BLaER1 (cell line): ENCODE results near the gene GAS7.

ENCODE experiments used
- H3K27ac ChIP-seq: shearing (Covaris generic); formaldehyde crosslinking; 2 replicates; pipeline ENCODE4 v1.8.1; 2022
- H3K27me3 ChIP-seq: shearing (Covaris generic); formaldehyde crosslinking; 2 replicates; pipeline ENCODE4 v1.8.1; 2022
- H3K36me3 ChIP-seq: shearing (Covaris generic); formaldehyde crosslinking; 2 replicates; pipeline ENCODE4 v1.8.1; 2022
- H3K4me1 ChIP-seq: shearing (Covaris generic); formaldehyde crosslinking; 2 replicates; pipeline ENCODE4 v1.8.1; 2022
- H3K4me2 ChIP-seq: shearing (Covaris generic); formaldehyde crosslinking; 2 replicates; pipeline ENCODE4 v1.8.1; 2022
- H3K4me3 ChIP-seq: shearing (Covaris generic); formaldehyde crosslinking; 2 replicates; pipeline ENCODE4 v1.8.1; 2022
- H3K9ac ChIP-seq: shearing (Covaris generic); formaldehyde crosslinking; 2 replicates; pipeline ENCODE4 v1.8.1; 2022
- H3K9me3 ChIP-seq: shearing (Covaris generic); formaldehyde crosslinking; 2 replicates; pipeline ENCODE4 v1.8.1; 2022
- H4K20me1 ChIP-seq: shearing (Covaris generic); formaldehyde crosslinking; 2 replicates; pipeline ENCODE4 v1.8.1; 2022
- Cebpa-rat ChIP-seq: shearing (Covaris generic); IDR thresholded peaks from 2 replicates; pipeline ENCODE4 v1.8.1; 2022

Gene GAS7

DNA sequence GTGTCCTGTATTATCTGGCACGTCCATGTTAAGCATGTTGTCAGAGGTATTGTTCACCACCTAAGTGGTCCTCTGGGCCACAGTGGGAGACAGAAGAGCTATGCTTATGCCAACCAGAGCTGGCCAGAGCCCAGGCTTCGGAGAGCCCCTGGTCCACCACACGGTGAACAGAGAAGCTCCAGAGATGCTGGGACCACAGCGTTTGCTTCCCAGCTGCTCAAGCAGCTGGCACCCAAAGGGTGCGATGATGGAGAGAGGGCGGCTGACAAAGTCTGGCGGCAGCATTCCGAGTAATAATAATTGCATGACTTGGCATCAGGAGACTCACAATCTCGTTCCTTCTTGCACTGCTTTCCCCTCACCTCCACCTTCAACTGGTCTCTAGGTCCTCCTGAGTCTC lies 257.6 kb downstream of the GAS7 start:
- H3K4me2 ChIP-seq: no peak overlapping the region
- TF ChIP-seq Cebpa-rat: no peak
- peaks cover 25% of the 10 kb centered on the region for H3K9me3 ChIP-seq
- H3K4me1 ChIP-seq: peaks cover 11% of the 10 kb centered on the region; the same call in 1 of the 2 replicates
- H3K36me3 ChIP-seq: peaks cover 100% of the 10 kb centered on the region
- no peaks in the 10 kb centered on the region for H3K27me3 ChIP-seq
- no peak overlapping the region for H3K9ac ChIP-seq
- H4K20me1 ChIP-seq: no peaks in the 10 kb centered on the region
- no peak overlapping the region for H3K27ac ChIP-seq
- H3K4me3 ChIP-seq: no peak overlapping the region

DNA sequence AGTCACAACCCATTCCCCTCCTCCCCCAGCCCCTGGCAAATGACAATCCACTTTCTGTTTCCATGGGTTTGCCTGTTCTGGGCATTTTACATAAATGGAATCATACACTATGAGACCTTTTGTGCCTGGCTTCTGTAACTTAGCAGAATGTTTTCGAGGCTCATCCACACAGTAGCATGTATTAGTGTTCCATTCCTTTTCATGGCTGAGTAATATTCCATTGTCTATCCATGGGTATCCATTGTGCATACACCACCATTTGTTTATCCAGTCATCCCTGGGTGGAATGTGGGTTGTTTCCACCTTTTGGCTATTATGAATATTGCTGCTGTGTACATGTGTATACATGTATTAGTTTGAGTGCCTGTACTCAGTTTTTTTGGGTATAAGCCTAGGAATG lies 259.6 kb downstream of the GAS7 start:
- H3K4me1 ChIP-seq: peaks cover 15% of the 10 kb centered on the region; the same call in 1 of the 2 replicates
- H4K20me1 ChIP-seq: no peaks in the 10 kb centered on the region
- H3K9me3 ChIP-seq: peaks cover 25% of the 10 kb centered on the region
- H3K9ac ChIP-seq: no peak overlapping the region
- H3K27ac ChIP-seq: no peak overlapping the region
- H3K4me2 ChIP-seq: no peak overlapping the region
- no peaks in the 10 kb centered on the region for H3K27me3 ChIP-seq
- H3K36me3 ChIP-seq: peaks cover 100% of the 10 kb centered on the region
- TF ChIP-seq Cebpa-rat: no peak
- H3K4me3 ChIP-seq: no peak overlapping the region

DNA sequence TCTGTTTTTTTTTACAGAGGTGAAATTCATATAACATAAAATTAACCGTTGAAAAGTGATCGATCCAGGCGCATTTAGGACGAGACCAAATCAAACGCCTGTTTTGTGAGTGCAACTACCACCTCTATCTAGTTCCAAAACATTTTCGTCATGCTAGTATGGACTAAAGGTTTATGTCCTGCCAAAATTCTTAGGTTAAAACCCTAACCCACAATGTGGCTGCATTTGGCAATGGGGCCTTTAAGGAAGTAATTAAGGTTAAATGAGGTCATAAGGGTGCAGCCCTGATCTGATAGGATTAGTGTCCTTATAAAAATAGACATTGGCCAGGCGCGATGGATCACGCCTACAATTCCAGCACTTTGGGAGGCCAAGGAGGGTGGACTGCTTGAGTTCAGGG lies 260.5 kb downstream of the GAS7 start:
- peaks cover 15% of the 10 kb centered on the region; the same call in 1 of the 2 replicates for H3K4me1 ChIP-seq
- peaks cover 25% of the 10 kb centered on the region for H3K9me3 ChIP-seq
- peaks cover 99% of the 10 kb centered on the region for H3K36me3 ChIP-seq
- peak overlapping the region; percentile 12; the same call in 1 of the 2 replicates for H3K4me2 ChIP-seq
- H3K9ac ChIP-seq: no peak overlapping the region
- H3K27me3 ChIP-seq: no peaks in the 10 kb centered on the region
- TF ChIP-seq Cebpa-rat: no peak
- H3K4me3 ChIP-seq: no peak overlapping the region
- H4K20me1 ChIP-seq: no peaks in the 10 kb centered on the region
- H3K27ac ChIP-seq: no peak overlapping the region

DNA sequence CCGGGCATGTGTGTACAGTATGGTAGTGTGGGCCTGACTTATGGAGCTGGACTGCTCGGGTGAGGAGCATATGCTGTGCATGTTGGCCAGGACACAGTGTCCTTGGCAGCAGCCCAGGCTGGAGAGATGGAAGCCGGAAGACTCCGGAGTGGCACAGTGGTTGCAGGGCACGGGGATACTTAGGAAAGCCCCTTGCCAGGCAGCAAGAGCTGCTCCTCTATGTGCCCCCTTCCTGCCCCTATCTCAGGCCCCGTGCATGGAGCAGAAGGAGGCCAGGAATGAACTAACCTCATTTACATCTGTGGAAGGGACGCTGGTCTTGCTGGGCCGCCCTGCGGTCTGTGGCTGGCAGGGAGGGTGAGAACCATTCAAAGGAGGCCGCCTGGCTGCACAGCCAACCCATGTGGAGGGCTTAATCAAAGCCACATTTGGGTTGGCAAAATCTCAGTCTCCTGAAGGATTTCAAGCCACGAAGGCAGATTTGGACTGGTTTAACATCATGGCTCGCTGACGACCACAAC lies 261.1 kb downstream of the GAS7 start:
- H3K4me3 ChIP-seq: no peak overlapping the region
- H3K9me3 ChIP-seq: peaks cover 25% of the 10 kb centered on the region
- no peaks in the 10 kb centered on the region for H3K27me3 ChIP-seq
- peaks cover 99% of the 10 kb centered on the region for H3K36me3 ChIP-seq
- no peak for TF ChIP-seq Cebpa-rat
- no peaks in the 10 kb centered on the region for H4K20me1 ChIP-seq
- no peak overlapping the region for H3K9ac ChIP-seq
- peaks cover 15% of the 10 kb centered on the region; the same call in 1 of the 2 replicates for H3K4me1 ChIP-seq
- no peak overlapping the region for H3K4me2 ChIP-seq
- no peak overlapping the region for H3K27ac ChIP-seq

DNA sequence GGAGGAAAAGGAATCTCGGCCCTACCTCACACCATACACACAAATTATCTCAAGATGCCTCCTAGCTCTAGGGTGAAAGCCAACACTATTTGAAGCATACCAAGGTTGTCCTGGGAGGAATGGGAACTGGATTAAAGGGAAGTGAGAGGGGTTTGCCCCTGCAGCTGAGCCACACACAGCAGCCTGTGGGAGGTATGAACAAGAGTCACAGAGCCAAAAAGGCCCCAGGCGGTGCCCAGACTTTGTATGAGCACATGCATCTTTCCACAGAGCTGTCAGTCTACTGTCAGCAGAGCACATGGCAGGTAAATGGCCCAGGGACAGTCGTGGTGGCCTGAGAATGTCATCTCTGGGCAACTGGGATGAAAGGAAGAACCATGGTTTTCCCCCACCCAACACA lies 262.3 kb downstream of the GAS7 start:
- no peak overlapping the region for H3K4me3 ChIP-seq
- no peak for TF ChIP-seq Cebpa-rat
- no peaks in the 10 kb centered on the region for H3K27me3 ChIP-seq
- no peak overlapping the region for H3K4me2 ChIP-seq
- H4K20me1 ChIP-seq: no peaks in the 10 kb centered on the region
- no peak overlapping the region for H3K9ac ChIP-seq
- H3K9me3 ChIP-seq: peaks cover 25% of the 10 kb centered on the region
- H3K4me1 ChIP-seq: peaks cover 15% of the 10 kb centered on the region; the same call in 1 of the 2 replicates
- H3K27ac ChIP-seq: no peak overlapping the region
- peaks cover 99% of the 10 kb centered on the region for H3K36me3 ChIP-seq

DNA sequence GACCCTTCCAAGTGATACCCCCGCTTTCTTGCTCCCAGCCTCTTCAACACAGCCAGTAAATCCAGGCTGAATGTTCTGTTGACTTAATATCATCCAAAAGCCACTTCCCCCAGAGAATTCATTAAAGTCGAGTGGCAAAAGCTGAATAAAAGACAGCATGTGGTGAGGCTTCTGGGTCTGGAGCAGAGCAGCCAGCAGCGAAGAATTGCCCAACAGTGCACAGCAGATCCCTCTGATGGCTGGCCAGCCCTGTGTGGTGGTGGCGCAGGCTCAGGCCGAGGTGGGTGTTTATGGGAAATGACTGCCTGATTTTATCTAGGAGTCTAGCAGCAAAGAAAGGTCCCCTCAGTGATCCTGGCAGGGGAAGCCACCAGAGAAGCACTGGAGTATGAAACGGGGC lies 263.0 kb downstream of the GAS7 start:
- peaks cover 25% of the 10 kb centered on the region for H3K9me3 ChIP-seq
- H3K9ac ChIP-seq: no peak overlapping the region
- H3K4me3 ChIP-seq: no peak overlapping the region
- H3K27me3 ChIP-seq: no peaks in the 10 kb centered on the region
- H3K4me1 ChIP-seq: peaks cover 15% of the 10 kb centered on the region; the same call in 1 of the 2 replicates
- peaks cover 99% of the 10 kb centered on the region for H3K36me3 ChIP-seq
- no peaks in the 10 kb centered on the region for H4K20me1 ChIP-seq
- no peak for TF ChIP-seq Cebpa-rat
- H3K27ac ChIP-seq: no peak overlapping the region; the same call in 1 of the 2 replicates
- no peak overlapping the region for H3K4me2 ChIP-seq

DNA sequence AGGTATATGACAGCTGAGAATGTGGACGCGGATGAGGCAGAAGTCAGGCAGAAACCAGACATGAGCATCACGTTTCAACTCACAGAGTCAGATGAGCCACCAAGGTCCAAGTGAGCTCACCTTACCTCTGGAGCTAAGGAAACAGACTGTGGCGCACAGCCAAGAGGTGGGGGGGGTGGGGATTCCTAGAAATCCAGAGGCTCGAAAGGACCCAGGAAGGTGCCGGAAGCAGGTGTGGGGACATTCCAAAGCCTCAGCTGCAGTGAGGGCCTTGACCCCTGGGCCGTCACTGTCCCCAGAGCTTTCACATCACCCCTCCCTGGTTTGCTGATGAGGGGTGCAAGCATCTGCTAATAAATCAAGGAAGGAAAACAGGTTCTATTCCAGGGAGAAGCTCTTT lies 264.1 kb downstream of the GAS7 start:
- Histone ChIP-seq H3K27ac (no peak overlapping the region), H3K4me3 (no peak overlapping the region), H4K20me1 (no peaks in the 10 kb centered on the region), H3K27me3 (no peaks in the 10 kb centered on the region), H3K9ac (no peak overlapping the region), H3K4me1 (peaks cover 15% of the 10 kb centered on the region; the same call in 1 of the 2 replicates), H3K4me2 (no peak overlapping the region), H3K9me3 (peaks cover 15% of the 10 kb centered on the region), H3K36me3 (peaks cover 91% of the 10 kb centered on the region)
- TF ChIP-seq Cebpa-rat: no peak

DNA sequence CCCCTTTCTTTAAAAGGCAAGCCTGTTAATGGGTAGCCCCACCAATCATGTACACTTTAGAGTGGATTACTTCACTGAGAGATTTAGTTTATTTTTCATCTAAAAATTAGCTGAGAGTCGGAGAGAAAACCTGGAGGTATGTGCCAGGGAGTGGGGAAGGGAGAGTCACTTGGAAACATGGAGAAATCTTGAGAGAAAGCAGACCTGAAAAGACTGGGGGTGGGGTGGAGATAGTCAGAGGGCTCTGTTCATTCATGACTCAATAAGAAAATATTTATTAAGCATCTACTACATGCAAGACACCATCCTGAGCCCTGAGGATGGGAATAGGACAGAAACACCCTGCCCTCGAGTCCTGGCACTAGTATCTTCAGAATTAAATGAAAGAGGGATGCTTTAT lies 265.9 kb downstream of the GAS7 start:
- Histone ChIP-seq H3K9ac (no peak overlapping the region), H3K4me2 (no peak overlapping the region), H3K9me3 (no peaks in the 10 kb centered on the region), H3K4me1 (peaks cover 9% of the 10 kb centered on the region; the same call in 1 of the 2 replicates), H3K36me3 (peaks cover 72% of the 10 kb centered on the region), H3K27me3 (no peaks in the 10 kb centered on the region), H3K27ac (no peak overlapping the region), H3K4me3 (no peak overlapping the region), H4K20me1 (no peaks in the 10 kb centered on the region)
- no peak for TF ChIP-seq Cebpa-rat

DNA sequence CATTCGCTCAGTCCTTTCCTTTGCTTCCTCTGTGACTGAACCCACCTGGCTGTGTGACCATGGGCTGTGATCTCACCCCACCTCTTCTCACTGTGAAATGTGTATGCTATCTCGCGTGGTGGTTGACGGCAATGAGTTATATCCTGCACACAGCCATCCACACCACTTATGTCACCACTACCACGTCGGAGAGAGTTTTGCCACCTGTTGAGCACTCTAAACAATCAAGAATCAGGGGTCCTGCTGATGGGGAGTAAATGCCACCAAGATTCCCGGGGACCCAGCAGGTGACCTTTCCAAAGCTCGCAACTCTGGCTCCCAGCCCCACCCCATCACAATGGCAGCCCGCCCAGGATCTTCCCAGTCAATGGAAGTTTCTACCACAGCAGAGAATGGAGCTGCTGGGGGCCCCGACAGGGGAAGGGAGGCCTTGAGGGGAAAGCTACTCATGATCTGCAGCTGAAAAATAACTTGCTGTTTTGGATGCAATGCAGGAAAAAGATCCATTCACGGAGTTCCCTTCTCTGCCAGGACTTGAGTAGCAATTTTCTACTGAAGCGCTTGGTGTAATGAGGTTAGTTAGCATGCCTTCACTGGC lies 267.2 kb downstream of the GAS7 start:
- Histone ChIP-seq H4K20me1 (no peaks in the 10 kb centered on the region), H3K27me3 (no peaks in the 10 kb centered on the region), H3K27ac (no peak overlapping the region), H3K9me3 (no peaks in the 10 kb centered on the region), H3K4me2 (no peak overlapping the region), H3K4me1 (peaks cover 6% of the 10 kb centered on the region; the same call in 1 of the 2 replicates), H3K36me3 (peaks cover 64% of the 10 kb centered on the region), H3K4me3 (no peak overlapping the region), H3K9ac (no peak overlapping the region)
- TF ChIP-seq Cebpa-rat: no peak

DNA sequence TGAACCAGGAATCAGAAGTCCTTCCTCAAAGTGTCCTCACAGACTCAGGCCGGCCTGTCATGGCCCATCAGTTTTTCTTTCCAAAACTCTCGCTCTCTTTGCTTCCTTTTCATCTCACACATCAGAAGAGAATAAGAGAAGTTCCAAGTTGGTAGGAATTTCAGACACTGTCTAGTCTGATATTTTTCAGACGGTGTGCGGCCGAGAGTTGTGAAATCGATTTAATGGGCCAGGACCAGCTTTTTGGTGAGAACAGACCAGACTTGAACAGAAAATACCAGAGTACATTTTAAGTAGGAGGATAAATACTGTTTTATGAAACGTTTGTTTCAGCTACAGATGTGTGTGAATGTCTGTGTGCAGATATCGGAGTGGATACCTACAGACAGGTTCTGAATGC lies 268.5 kb downstream of the GAS7 start:
- TF ChIP-seq Cebpa-rat: no peak
- Histone ChIP-seq H3K27ac (no peak overlapping the region), H4K20me1 (peaks cover 8% of the 10 kb centered on the region; the same call in 1 of the 2 replicates), H3K9ac (no peak overlapping the region), H3K9me3 (no peaks in the 10 kb centered on the region), H3K4me3 (no peak overlapping the region), H3K4me1 (peaks cover 5% of the 10 kb centered on the region), H3K4me2 (no peak overlapping the region), H3K27me3 (no peaks in the 10 kb centered on the region), H3K36me3 (peaks cover 64% of the 10 kb centered on the region)
